Mesendoderm (in vitro differentiated cells): Measurements from ENCODE around the gene SPANXN2.

Experiments
- DNase-seq: peaks from one replicate; pipeline ENCODE4 v3.0.0; 2013
- H2AK5ac ChIP-seq: 2 replicates; pipeline ENCODE4 v1.6.1; 2013; ENCODE audit warnings: low read length, inconsistent platforms
- H2BK120ac ChIP-seq: 2 replicates; pipeline ENCODE4 v1.6.1; 2013; ENCODE audit warnings: low read depth, mild to moderate bottlenecking, low read length, moderate library complexity, mixed read lengths
- H2BK15ac ChIP-seq: replicated peaks from 2 replicates; pipeline ENCODE4 v1.6.1; 2013; ENCODE audit warnings: low read depth, mild to moderate bottlenecking, moderate library complexity
- H2BK5ac ChIP-seq: 2 replicates; pipeline ENCODE4 v1.6.1; 2013; ENCODE audit warnings: low read length, inconsistent platforms
- H3K18ac ChIP-seq: 2 replicates; pipeline ENCODE4 v1.6.1; 2013; ENCODE audit warnings: mild to moderate bottlenecking, low read length, mixed read lengths
- H3K23ac ChIP-seq: one replicate; pipeline ENCODE4 v1.6.1; 2013; ENCODE audit warnings: low read length
- H3K27ac ChIP-seq: 2 replicates; pipeline ENCODE4 v1.5.1; 2013; ENCODE audit warnings: low read depth, mild to moderate bottlenecking, inconsistent platforms, low read length, moderate library complexity
- H3K27me3 ChIP-seq: 2 replicates; pipeline ENCODE4 v1.6.1; 2013; ENCODE audit warnings: low read length, control low read depth, mild to moderate bottlenecking, inconsistent platforms; ENCODE audit not compliant: insufficient read depth, poor library complexity
- H3K36me3 ChIP-seq: 2 replicates; pipeline ENCODE4 v1.6.1; 2013; ENCODE audit warnings: low read length, inconsistent platforms; ENCODE audit not compliant: control insufficient read depth, insufficient read depth
- H3K4ac ChIP-seq: one replicate; pipeline ENCODE4 v1.6.1; 2013; ENCODE audit warnings: low read depth, mild to moderate bottlenecking, low read length, moderate library complexity
- H3K4me1 ChIP-seq: 2 replicates; pipeline ENCODE4 v1.6.1; 2013; ENCODE audit warnings: low read depth, low read length, inconsistent platforms; ENCODE audit not compliant: control insufficient read depth
- H3K4me2 ChIP-seq: 2 replicates; pipeline ENCODE4 v1.6.1; 2013; ENCODE audit warnings: low read length
- H3K4me3 ChIP-seq: 2 replicates; pipeline ENCODE4 v1.5.1; 2013; ENCODE audit warnings: mild to moderate bottlenecking, low read length
- H3K56ac ChIP-seq: one replicate; pipeline ENCODE4 v1.6.1; 2013; ENCODE audit warnings: low read length
- H3K79me1 ChIP-seq: 2 replicates; pipeline ENCODE4 v1.6.1; 2013; ENCODE audit warnings: low read length, inconsistent platforms
- H3K79me2 ChIP-seq: 2 replicates; pipeline ENCODE4 v1.6.1; 2013; ENCODE audit warnings: mild to moderate bottlenecking, low read length; ENCODE audit not compliant: control insufficient read depth, insufficient read depth
- H3K9ac ChIP-seq: 2 replicates; pipeline ENCODE4 v1.6.1; 2013; ENCODE audit warnings: low read length, inconsistent platforms
- H4K5ac ChIP-seq: one replicate; pipeline ENCODE4 v1.6.1; 2013; ENCODE audit warnings: low read length
- H4K8ac ChIP-seq: one replicate; pipeline ENCODE4 v1.6.1; 2013; ENCODE audit warnings: low read depth, mild to moderate bottlenecking, control low read depth, low read length, moderate library complexity
- WGBS: extraction: QIAGEN DNeasy Blood & Tissue Kit; methylation state at CpG from one replicate; pipeline ENCODE4 v1.1.7; 2013; ENCODE audit warnings: low lambda C conversion rate, missing lambda C conversion rate; ENCODE audit not compliant: insufficient coverage; ENCODE audit errors: extremely low coverage; 5-methylcytosine and 5-hydroxymethylcytosine counted together

Gene SPANXN2

DNA sequence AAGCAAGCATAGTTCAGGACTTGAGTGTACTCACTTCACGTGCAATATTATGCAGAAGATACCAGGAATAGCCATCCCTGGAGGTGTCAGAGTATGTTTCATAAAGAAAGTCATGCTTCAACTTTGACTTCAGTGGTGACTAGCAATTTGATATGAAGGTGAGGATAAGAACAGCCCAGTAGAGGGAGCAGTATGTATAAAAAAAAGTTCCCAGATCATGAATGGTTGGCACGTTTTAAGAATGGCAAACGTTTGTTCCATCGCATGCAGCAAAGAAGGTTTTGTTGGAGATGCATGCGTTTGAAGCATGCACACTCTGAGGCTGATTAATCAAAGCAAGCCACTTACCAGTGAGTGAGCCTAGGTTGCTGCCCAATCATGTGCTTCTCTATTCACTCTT, 51.2 kb downstream of the SPANXN2 start:
- no peak overlapping the region for H4K8ac ChIP-seq
- H2AK5ac ChIP-seq, result no peak overlapping the region
- H3K18ac ChIP-seq, result no peak overlapping the region
- H3K27me3 ChIP-seq, result no peaks in the 10 kb centered on the region
- no peaks in the 10 kb centered on the region for H3K79me2 ChIP-seq
- H2BK15ac ChIP-seq, result no peak overlapping the region
- no peaks in the 10 kb centered on the region for H3K4me1 ChIP-seq
- H4K5ac ChIP-seq, result no peak overlapping the region
- no peak overlapping the region for H3K27ac ChIP-seq
- no peak overlapping the region for H3K4ac ChIP-seq
- WGBS, result no CpG with 5 or more reads among the region's 5 CpGs
- H3K36me3 ChIP-seq, result no peaks in the 10 kb centered on the region
- H3K56ac ChIP-seq, result no peak overlapping the region
- H2BK120ac ChIP-seq, result no peak overlapping the region
- peak; percentile 17 for DNase-seq
- no peak overlapping the region for H3K4me2 ChIP-seq
- H2BK5ac ChIP-seq, result no peak overlapping the region
- H3K79me1 ChIP-seq, result no peaks in the 10 kb centered on the region
- no peak overlapping the region for H3K23ac ChIP-seq
- no peak overlapping the region for H3K9ac ChIP-seq
- H3K4me3 ChIP-seq, result no peak overlapping the region

DNA sequence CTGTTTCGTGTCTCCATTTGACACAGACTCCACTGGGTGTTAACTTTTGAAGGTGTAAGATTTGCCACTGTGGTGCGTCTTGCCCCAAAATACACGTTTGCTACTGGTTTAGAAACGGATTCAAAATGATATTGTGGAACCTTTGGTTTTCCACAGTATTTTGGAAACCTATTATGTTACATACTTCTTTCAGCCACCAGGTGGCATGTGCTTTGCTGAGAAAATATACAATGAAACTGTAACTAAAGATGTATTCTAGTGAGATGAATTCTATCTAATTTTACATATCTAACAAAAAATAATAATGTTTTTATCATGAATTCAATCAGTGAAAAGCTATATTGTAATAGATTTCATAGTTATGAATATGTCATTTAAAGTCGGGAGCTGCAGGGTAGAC, 56.2 kb downstream of the SPANXN2 start:
- H3K23ac ChIP-seq, result no peak overlapping the region
- no peaks in the 10 kb centered on the region for H3K4me1 ChIP-seq
- H2BK5ac ChIP-seq, result no peak overlapping the region
- H2BK15ac ChIP-seq, result no peak overlapping the region
- H3K56ac ChIP-seq, result no peak overlapping the region
- H3K9ac ChIP-seq, result no peak overlapping the region
- no peak overlapping the region for H3K18ac ChIP-seq
- no peak overlapping the region for H4K5ac ChIP-seq
- H3K36me3 ChIP-seq, result no peaks in the 10 kb centered on the region
- H3K27me3 ChIP-seq, result no peaks in the 10 kb centered on the region
- H2AK5ac ChIP-seq, result no peak overlapping the region
- H3K4me3 ChIP-seq, result no peak overlapping the region
- peak; percentile 18 for DNase-seq
- H2BK120ac ChIP-seq, result no peak overlapping the region
- H3K79me1 ChIP-seq, result no peaks in the 10 kb centered on the region
- no peaks in the 10 kb centered on the region for H3K79me2 ChIP-seq
- H4K8ac ChIP-seq, result no peak overlapping the region
- no peak overlapping the region for H3K4me2 ChIP-seq
- no peak overlapping the region for H3K27ac ChIP-seq
- no peak overlapping the region for H3K4ac ChIP-seq
- no CpG with 5 or more reads among the region's 5 CpGs for WGBS

DNA sequence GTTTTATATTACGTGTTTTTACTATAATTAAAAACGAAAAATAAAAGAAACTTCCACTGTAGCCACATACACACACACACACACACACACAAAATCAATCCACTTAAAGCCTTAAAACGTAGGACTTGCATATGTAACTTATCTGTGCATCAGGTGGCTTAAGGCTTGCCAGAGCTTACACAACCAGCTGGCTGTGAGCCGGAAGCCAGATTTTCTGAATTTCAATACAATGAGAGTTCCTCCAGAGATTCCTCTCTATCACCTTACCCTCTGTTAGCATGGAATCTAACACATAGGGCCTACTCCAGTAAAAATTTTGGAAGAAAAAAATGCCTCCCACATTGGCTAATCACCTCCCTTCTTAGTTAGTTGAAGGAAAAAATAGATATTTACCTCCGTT, 56.8 kb downstream of the SPANXN2 start:
- Histone ChIP-seq H3K4me2 (no peak overlapping the region), H2AK5ac (no peak overlapping the region), H3K9ac (no peak overlapping the region), H3K79me1 (no peaks in the 10 kb centered on the region), H3K4me1 (no peaks in the 10 kb centered on the region), H3K4me3 (no peak overlapping the region), H4K5ac (no peak overlapping the region), H3K36me3 (no peaks in the 10 kb centered on the region), H3K23ac (no peak overlapping the region), H4K8ac (no peak overlapping the region), H3K27ac (no peak overlapping the region), H2BK15ac (no peak overlapping the region), H3K56ac (no peak overlapping the region), H2BK5ac (no peak overlapping the region), H3K27me3 (no peaks in the 10 kb centered on the region), H3K18ac (no peak overlapping the region), H2BK120ac (no peak overlapping the region), H3K4ac (no peak overlapping the region), H3K79me2 (no peaks in the 10 kb centered on the region)
- no CpG with 5 or more reads among the region's 5 CpGs for WGBS
- DNase-seq, result peak; percentile 74
